NT2/D1 (cell line): ENCODE measurements around the gene FRMD4A.

Source experiments
- DNase-seq: peaks from one replicate; pipeline ENCODE4 v3.0.0-alpha.2; 2011; ENCODE audit warnings: low read depth, low spot score
- H3K27me3 ChIP-seq: 2 replicates; pipeline ENCODE4 v1.6.0; 2011; ENCODE audit warnings: mild to moderate bottlenecking; ENCODE audit not compliant: insufficient read length, insufficient read depth
- H3K36me3 ChIP-seq: 2 replicates; pipeline ENCODE4 v1.6.1; 2011; ENCODE audit warnings: mild to moderate bottlenecking, low read length, mixed read lengths; ENCODE audit not compliant: insufficient read depth, insufficient read length
- H3K4me1 ChIP-seq: 2 replicates; pipeline ENCODE4 v1.5.1; 2011; ENCODE audit not compliant: insufficient read depth, insufficient read length
- H3K4me3 ChIP-seq: 2 replicates; pipeline ENCODE4 v1.5.1; 2011; ENCODE audit warnings: low read depth; ENCODE audit not compliant: insufficient read length
- H3K9ac ChIP-seq: 2 replicates; pipeline ENCODE4 v1.6.0; 2011; ENCODE audit warnings: low read depth; ENCODE audit not compliant: insufficient read length
- H3K9me3 ChIP-seq: 2 replicates; pipeline ENCODE4 v1.5.1; 2011; ENCODE audit warnings: mild to moderate bottlenecking, low read length; ENCODE audit not compliant: insufficient read depth
- SUZ12 ChIP-seq: IDR thresholded peaks from 2 replicates; pipeline ENCODE4 v1.6.1; 2011; ENCODE audit not compliant: insufficient read length, insufficient read depth; ENCODE audit errors: extremely low read depth
- YY1 ChIP-seq: IDR thresholded peaks from 2 replicates; pipeline ENCODE4 v1.6.1; 2011; ENCODE audit not compliant: insufficient read length, insufficient read depth
- ZNF274 ChIP-seq: IDR thresholded peaks from 2 replicates; pipeline ENCODE4 v1.6.1; 2011; ENCODE audit warnings: mild to moderate bottlenecking, low read depth, low read length

Gene FRMD4A

DNA sequence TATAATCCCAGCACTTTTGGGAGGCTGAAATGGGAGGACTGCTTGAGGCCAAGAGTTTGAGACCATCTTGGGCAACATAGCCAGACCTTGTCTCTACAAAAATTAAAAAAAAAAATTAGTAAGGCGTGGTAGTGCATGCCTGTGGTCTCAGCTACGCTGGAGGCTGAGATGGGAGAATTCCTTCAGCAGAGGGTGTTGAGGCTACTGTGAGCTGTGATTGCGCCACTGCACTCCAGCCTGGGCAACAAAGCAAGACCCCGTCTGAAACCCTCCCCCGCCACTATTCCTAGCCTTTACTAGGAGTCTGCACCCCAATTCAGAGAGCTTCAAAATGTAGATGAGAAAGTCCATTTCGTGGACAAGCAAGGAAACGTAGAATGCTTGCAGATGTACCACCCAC lies 648.8 kb downstream of the FRMD4A start:
- H3K9ac ChIP-seq: no peak overlapping the region

DNA sequence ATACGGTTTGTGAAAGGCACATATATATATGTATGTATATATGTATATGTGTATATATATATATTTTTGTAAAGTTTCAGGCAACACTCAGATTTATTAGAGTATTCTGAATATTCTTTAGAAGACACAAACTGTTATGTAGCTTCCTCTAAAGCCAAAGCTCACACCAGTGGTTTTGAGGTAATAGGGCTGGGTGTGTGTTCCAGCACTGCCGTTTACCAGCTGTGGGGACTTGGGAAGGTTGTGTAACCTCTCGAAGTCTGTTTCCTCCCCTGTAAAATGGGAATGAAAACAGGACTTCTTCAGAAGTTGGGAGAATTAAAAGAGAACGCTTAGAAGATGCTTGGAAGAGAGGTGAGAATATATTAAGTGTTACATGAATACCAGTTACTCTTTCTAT lies 649.2 kb downstream of the FRMD4A start:
- Histone ChIP-seq H3K36me3 (peaks cover 50% of the 10 kb centered on the region), H3K4me3 (no peak overlapping the region), H3K4me1 (no peaks in the 10 kb centered on the region), H3K27me3 (no peaks in the 10 kb centered on the region), H3K9ac (no peak overlapping the region), H3K9me3 (no peaks in the 10 kb centered on the region)
- TF ChIP-seq YY1 (no peak), ZNF274 (no peak), SUZ12 (no peak)
- no peak for DNase-seq

More for the DNA sequence above, 648.8 kb downstream of the FRMD4A start:
- Histone ChIP-seq H3K27me3 (no peaks in the 10 kb centered on the region), H3K4me1 (no peaks in the 10 kb centered on the region), H3K4me3 (no peak overlapping the region), H3K36me3 (peaks cover 47% of the 10 kb centered on the region), H3K9me3 (no peaks in the 10 kb centered on the region)
- no peak for TF ChIP-seq ZNF274
- no peak for TF ChIP-seq SUZ12
- no peak for TF ChIP-seq YY1
- no peak for DNase-seq

- no peaks in the 10 kb centered on the region for H3K9me3 ChIP-seq
- no peaks in the 10 kb centered on the region for H3K4me1 ChIP-seq
- H3K9ac ChIP-seq: no peak overlapping the region
- no peak for TF ChIP-seq ZNF274
- TF ChIP-seq SUZ12: no peak
- TF ChIP-seq YY1: no peak
- H3K27me3 ChIP-seq: no peaks in the 10 kb centered on the region
- H3K4me3 ChIP-seq: no peak overlapping the region
- H3K36me3 ChIP-seq: peaks cover 47% of the 10 kb centered on the region
- no peak for DNase-seq
Measured at GRCh38 chr10:13681095-13681494, 649.6 kb downstream of the FRMD4A start.

DNA sequence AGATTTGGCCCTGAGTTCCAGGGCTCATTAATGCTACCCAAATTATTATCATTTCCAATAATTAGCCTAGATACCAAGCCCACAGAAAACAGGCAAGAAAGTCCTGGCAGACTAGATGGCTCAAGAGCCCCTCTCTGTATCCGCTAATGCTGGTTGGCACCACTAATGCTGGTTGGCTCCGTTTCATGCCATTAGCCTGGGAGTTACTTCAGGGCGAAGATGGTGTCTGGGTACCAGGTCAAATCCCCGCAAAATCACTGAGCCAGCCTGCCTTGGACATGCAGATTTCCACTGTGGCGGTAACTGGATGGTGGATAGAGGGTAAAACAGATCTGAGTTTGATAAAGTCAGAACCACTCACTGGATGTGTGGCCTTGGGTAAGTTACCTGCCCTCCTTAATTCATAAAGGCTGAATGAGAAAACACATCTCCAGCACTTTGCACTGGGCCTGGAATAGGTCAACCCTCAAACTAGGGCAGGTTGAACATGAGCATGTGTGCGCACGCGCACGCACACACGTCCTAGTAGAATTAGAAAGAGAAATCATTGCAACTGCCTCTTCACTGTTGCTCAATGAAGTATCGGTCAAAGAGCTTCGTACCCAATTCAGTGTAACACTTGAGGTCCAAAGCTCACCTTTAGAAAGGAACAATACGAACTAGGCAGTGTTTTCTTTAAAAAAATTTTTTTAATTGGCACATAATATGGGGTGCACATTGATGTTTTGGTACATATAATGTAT lies 652.5 kb downstream of the FRMD4A start:
- Histone ChIP-seq H3K9ac (no peak overlapping the region), H3K36me3 (peaks cover 37% of the 10 kb centered on the region), H3K4me3 (no peak overlapping the region), H3K4me1 (no peaks in the 10 kb centered on the region), H3K27me3 (no peaks in the 10 kb centered on the region), H3K9me3 (no peaks in the 10 kb centered on the region)
- no peak for TF ChIP-seq YY1
- no peak for DNase-seq

DNA sequence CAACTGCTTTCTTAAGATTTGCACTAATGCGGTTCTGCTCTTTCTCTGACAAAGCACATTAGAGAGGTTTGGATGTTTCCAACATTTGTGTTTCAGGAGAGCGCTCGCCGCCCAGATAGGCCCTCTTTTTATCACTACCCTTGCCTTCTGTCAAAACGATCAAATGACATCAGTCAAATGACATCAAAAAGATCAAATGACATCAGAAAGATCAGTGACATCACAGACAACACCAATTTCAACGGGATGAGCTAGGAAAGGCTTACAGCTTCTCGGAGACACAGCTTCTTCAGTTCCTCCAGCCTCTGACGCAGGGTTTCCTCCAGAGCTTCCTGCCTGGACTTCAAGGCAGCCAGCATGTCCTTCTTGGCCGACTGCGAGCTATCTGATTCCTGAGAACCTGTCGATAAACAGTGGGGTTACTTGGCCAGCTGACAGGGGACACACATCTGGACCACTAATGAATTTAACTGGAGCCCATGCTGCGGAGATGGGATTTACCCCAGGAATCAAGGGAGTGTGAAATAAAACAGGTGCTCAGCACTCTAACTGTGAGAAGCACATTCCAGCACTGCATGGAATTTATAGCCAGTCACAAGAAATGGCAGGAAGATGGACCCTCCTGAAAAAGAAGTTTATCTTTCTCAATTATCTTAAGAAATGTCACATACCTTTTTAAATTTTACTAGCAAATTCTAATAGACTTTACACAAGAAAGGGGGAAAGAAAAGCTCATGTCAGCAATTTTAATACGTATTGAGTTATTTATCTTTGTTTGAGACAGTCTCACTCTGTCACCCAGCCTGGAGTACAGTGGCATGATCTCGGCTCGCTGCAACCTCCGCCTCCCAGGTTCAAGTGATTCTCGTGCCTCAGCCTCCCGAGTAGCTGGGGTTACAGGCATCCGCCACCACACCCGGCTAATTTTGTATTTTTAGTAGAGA lies 655.8 kb downstream of the FRMD4A start:
- no peak overlapping the region for H3K9ac ChIP-seq
- peaks cover 8% of the 10 kb centered on the region for H3K9me3 ChIP-seq
- H3K36me3 ChIP-seq: peaks cover 38% of the 10 kb centered on the region
- no peak overlapping the region for H3K4me3 ChIP-seq
- no peaks in the 10 kb centered on the region for H3K27me3 ChIP-seq
- no peaks in the 10 kb centered on the region for H3K4me1 ChIP-seq
- DNase-seq: no peak
- TF ChIP-seq ZNF274 (no peak), YY1 (no peak)

- Histone ChIP-seq H3K9me3 (peaks cover 8% of the 10 kb centered on the region), H3K27me3 (no peaks in the 10 kb centered on the region), H3K36me3 (peaks cover 46% of the 10 kb centered on the region), H3K4me1 (no peaks in the 10 kb centered on the region), H3K9ac (no peak overlapping the region), H3K4me3 (no peak overlapping the region)
- no peak for DNase-seq
- TF ChIP-seq ZNF274 (no peak), SUZ12 (no peak), YY1 (no peak)
Measured at GRCh38 chr10:13673156-13673555, 657.6 kb downstream of the FRMD4A start.

GRCh38 chr10:13672548-13672947 lies 658.2 kb downstream of the FRMD4A start:
- Histone ChIP-seq H3K27me3 (no peaks in the 10 kb centered on the region), H3K4me3 (no peak overlapping the region), H3K4me1 (no peaks in the 10 kb centered on the region), H3K36me3 (peaks cover 49% of the 10 kb centered on the region), H3K9me3 (peaks cover 8% of the 10 kb centered on the region), H3K9ac (no peak overlapping the region)
- no peak for DNase-seq
- no peak for TF ChIP-seq SUZ12
- no peak for TF ChIP-seq ZNF274
- no peak for TF ChIP-seq YY1
